KOPT-K1 (cell line): Measurements from ENCODE around the gene HDAC4.
"Not testable (repeated sequence)": the region's sequence is repeated elsewhere in the genome, so short reads cannot be mapped to it uniquely, and the experiment has no call there.

Experiments used
- H3K27ac ChIP-seq: fragments of 200-600 bp; sonication (generic); 2 replicates; pipeline ENCODE4 v1.5.1; 2016; ENCODE audit warnings: antibody characterized with exemption, mild to moderate bottlenecking, low read depth, low read length; ENCODE audit not compliant: poor library complexity, severe bottlenecking
- H3K36me3 ChIP-seq: fragments of 200-600 bp; sonication (generic); 2 replicates; pipeline ENCODE4 v1.5.1; 2017; ENCODE audit warnings: antibody characterized with exemption, mild to moderate bottlenecking, low read length, moderate library complexity; ENCODE audit not compliant: insufficient read depth
- H3K9me3 ChIP-seq: fragments of 200-600 bp; sonication (generic); 2 replicates; pipeline ENCODE4 v1.5.1; 2017; ENCODE audit warnings: antibody characterized with exemption, low read length, mild to moderate bottlenecking; ENCODE audit not compliant: insufficient read depth, poor library complexity, severe bottlenecking

Gene HDAC4

DNA sequence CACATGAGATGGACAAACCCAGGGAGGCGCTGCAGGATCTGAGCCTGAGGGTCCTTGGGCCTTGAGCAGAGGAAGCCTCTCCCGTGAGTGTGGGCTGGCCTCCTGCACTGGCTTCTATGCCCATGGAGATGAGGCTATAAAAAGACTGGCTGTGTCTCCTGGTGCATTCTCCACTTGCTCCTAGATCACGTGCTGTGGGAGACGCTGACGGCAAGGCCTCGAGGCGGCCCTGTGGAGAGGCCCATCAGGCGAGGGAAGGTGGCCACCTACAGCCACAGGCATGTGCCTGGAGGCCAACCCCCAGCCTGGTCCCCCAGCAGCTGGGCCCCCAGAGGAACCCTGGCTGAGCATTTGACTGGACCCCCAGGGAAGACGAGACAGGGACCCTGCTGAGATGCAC, 354.0 kb downstream of the HDAC4 start:
- Histone ChIP-seq H3K27ac (no peak overlapping the region), H3K36me3 (peaks cover 27% of the 10 kb centered on the region), H3K9me3 (no peaks in the 10 kb centered on the region)

DNA sequence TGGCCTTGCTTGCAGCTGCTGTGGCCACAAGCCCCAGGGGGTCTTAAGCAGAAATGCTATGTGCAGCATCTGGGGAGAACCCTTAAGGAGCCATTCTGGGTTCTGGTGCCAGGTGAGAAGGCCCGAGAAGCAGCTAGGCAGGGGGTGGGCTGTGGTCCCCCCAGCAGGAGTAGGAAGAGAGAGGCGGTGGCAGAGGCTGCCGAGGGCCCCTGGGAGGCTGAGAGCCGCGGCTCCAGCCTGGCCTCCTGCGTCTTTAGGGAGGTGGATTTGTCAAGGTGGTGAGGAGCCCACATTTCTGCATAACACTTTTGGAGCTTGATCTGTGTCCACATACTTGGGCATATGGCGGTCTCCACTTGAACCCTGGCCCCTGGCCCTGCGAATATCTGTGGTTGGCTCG, 356.5 kb downstream of the HDAC4 start:
- Histone ChIP-seq H3K36me3 (peaks cover 11% of the 10 kb centered on the region; the same call in 1 of the 2 replicates), H3K9me3 (no peaks in the 10 kb centered on the region), H3K27ac (no peak overlapping the region)

DNA sequence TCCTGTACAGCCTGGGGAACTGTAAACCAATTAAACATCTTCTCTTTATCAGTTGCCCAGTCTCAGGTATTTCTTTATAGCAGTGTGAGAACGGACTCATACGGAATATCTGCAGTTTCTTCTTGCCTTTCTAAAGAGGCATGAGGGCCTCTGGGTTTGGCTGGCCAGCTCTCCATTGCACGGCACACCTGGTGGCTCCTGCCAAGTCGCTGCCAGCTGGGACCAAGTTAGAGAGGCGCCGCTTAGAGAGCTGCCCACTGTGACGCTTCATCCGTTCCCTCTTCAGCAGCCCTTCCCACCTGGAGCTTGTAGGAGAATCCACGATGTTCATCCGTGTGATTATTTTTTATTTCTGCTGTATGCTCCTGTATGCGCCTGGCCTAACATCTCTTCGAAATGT, 357.5 kb downstream of the HDAC4 start:
- no peak overlapping the region for H3K27ac ChIP-seq
- H3K9me3 ChIP-seq = no peaks in the 10 kb centered on the region

DNA sequence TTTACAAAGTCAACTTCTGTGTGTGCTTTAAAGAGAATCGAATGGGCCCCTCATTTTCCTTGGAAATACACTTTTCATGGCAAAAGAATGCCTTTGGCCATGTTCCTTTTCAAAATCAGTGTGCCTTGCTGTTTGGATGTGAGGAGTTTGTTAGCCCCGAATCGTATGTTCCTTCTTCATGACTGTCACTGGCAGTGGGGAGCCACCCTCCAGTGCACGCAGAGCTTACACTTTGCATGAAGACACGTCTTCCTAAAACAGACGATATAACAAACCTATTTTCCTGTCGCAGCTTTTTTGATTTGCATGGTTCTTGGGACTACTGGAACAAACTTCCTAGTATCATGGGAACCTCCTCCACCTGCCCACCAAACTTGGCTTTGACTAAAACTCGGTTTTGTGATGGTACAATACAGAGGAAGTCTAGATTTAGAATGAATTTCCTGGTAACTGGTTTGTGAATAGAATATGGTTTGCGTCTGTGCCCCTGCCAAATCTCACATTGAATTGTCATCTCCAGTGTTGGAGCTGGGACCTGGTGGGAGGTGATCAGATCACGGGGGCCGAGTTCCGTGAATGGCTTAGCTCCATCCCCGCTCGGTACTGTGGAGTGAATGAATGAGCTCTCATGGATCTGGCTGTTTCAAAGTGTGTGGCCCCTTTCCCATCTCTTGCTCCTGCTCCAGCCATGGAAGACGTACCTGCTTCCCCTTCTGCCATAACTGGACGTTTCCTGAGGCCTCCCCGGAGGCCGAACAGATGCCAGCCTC, 358.1 kb downstream of the HDAC4 start:
- H3K27ac ChIP-seq = no peak overlapping the region
- H3K36me3 ChIP-seq = peaks cover 1% of the 10 kb centered on the region; the same call in 1 of the 2 replicates
- no peaks in the 10 kb centered on the region for H3K9me3 ChIP-seq

More for the DNA sequence above, 357.5 kb downstream of the HDAC4 start:
- peaks cover 7% of the 10 kb centered on the region; the same call in 1 of the 2 replicates for H3K36me3 ChIP-seq

DNA sequence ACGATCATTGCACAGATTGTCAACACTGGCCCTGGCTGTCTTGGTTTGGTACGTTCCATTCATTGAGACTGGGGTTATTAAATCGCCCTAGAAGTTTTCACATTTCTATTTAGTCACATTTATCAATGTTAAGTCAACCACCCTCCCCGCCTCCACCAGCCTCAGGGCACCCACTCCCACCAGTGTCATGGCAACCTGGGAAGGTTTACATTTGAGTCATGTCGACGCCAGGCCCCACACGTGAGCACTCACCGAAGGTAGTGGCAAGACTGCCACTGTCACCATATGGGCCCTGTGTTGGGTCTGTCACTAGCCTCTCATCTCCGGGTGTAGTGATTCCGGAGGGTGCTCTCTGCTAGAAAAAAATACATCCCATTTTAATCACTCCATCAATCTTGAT, 358.8 kb downstream of the HDAC4 start:
- no peaks in the 10 kb centered on the region for H3K36me3 ChIP-seq
- no peak overlapping the region for H3K27ac ChIP-seq
- no peaks in the 10 kb centered on the region for H3K9me3 ChIP-seq

GRCh38 chr2:239041062-239041461, 359.8 kb downstream of the HDAC4 start:
- Histone ChIP-seq H3K9me3 (no peaks in the 10 kb centered on the region), H3K27ac (no peak overlapping the region), H3K36me3 (no peaks in the 10 kb centered on the region)

GRCh38 chr2:239040152-239040761, 360.6 kb downstream of the HDAC4 start:
- no peak overlapping the region for H3K27ac ChIP-seq
- no peaks in the 10 kb centered on the region for H3K36me3 ChIP-seq
- no peaks in the 10 kb centered on the region for H3K9me3 ChIP-seq

- Histone ChIP-seq H3K36me3 (no peaks in the 10 kb centered on the region), H3K27ac (no peak overlapping the region), H3K9me3 (no peaks in the 10 kb centered on the region)
Observed at GRCh38 chr2:239039479-239039861, 361.4 kb downstream of the HDAC4 start.

GRCh38 chr2:239038773-239039478, 361.9 kb downstream of the HDAC4 start:
- Histone ChIP-seq H3K9me3 (no peaks in the 10 kb centered on the region), H3K36me3 (no peaks in the 10 kb centered on the region), H3K27ac (no peak overlapping the region)

GRCh38 chr2:239038284-239038683, 362.5 kb downstream of the HDAC4 start:
- not testable (repeated sequence) for H3K27ac ChIP-seq, H3K9me3 ChIP-seq, H3K36me3 ChIP-seq

DNA sequence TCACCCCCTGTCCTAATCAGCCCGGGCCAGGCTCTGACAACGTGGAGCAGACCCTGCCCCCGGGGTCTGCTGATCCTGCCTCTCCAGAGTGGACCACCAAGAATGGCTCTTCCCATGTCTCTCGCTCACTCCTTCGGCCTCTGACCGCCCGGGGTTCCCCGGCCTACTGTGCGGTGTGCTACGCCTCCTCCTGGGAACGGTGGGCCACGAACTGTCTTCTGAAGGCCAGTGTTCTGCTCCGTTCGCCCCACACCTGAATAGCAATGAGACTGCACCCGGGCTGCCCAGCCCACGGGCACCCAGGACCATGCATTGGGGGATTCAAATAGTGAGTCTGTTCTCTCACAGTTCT, 363.3 kb downstream of the HDAC4 start:
- Histone ChIP-seq H3K9me3 (no peaks in the 10 kb centered on the region), H3K36me3 (no peaks in the 10 kb centered on the region), H3K27ac (no peak overlapping the region)

DNA sequence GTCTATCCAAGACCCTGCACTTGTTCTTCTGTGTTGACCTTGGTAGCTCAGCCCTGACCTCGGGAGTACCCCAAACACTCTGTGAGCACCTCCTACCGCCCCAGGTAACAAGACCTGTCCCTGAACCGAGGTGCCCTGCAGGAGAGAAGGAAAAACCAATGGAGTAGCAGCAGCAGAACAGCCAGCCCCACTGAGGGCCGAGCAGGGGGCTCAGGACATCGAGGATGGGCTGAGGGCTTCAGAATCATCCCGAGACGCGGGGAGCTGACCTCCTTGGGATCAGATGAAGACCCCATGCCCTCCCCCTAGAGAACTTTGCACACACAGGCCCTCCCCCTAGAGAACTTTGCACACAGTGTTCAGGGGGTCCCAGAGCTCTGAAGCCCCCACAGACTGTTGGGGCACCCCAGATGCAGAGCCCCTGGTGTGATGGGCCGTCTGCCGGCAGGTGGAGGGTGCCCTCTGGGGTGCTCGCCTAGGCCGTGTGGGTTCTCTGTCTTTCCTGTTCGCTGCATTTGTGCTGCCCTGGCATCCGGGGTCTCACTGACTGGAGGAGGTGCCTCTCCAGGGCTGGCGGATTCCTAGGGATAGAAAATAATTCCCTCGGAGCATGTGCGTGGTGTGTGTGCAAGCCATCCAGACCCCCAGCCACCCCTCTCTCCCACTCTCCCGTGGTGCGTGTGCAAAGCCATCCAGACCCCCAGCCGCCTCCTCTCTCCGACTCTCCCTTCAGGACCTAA, 363.8 kb downstream of the HDAC4 start:
- no peaks in the 10 kb centered on the region for H3K9me3 ChIP-seq
- H3K27ac ChIP-seq = no peak overlapping the region
- no peaks in the 10 kb centered on the region for H3K36me3 ChIP-seq

GRCh38 chr2:239035997-239036731, 364.7 kb downstream of the HDAC4 start:
- Histone ChIP-seq H3K27ac (no peak overlapping the region), H3K36me3 (no peaks in the 10 kb centered on the region), H3K9me3 (no peaks in the 10 kb centered on the region)

- H3K36me3 ChIP-seq = no peaks in the 10 kb centered on the region
- H3K9me3 ChIP-seq = no peaks in the 10 kb centered on the region
- H3K27ac ChIP-seq = no peak overlapping the region
Observed at GRCh38 chr2:239035361-239035814, 365.4 kb downstream of the HDAC4 start.
